Measurements from ENCODE around the gene PIP5K1C. TPM values are rescaled to one million over a fixed set of nuclear protein-coding genes. Genes with fewer than 3 reads are reported as not detected.
A peak's percentile ranks its signal among the peaks of the same experiment; 100 is the strongest.

The PIP5K1C gene
- total and polyA plus RNA-seq, 10 of the 15 experiments (the other 5 are each of a cell fraction or from before 2014, with no cell fraction given): 0.39 to 19.6 (median 5.3) TPM

- TF ChIP-seq SMAD1 (IDR thresholded peaks at IDR 0.05; ENCODE audit: low read depth, partially characterized antibody) (no peak), SUPT20H (IDR thresholded peaks at IDR 0.05; ENCODE audit: borderline replicate concordance, control insufficient read depth, low read depth, low read length) (no peak), ZNF24 (IDR thresholded peaks at IDR 0.05) (no peak), PBX3 (IDR thresholded peaks at IDR 0.05; ENCODE audit: insufficient replicate concordance, low read depth, low read length) (no peak), NFIC (IDR thresholded peaks at IDR 0.05; ENCODE audit: low read depth, low read length) (no peak), EED (IDR thresholded peaks at IDR 0.05; ENCODE audit: low read depth) (no peak), ZNF217 (IDR thresholded peaks at IDR 0.05) (peak; percentile 92), MTA3 (IDR thresholded peaks at IDR 0.05; ENCODE audit: borderline replicate concordance, low read length) (no peak), YY1 (IDR thresholded peaks at IDR 0.05; ENCODE audit: low read depth, low read length) (no peak)
Observed at GRCh38 chr19:3627351-3627723, 72.9 kb downstream of the PIP5K1C start (continued).

GRCh38 chr19:3626473-3627350 lies 73.6 kb downstream of the PIP5K1C start, which contains the start of gene CACTIN:
Gene CACTIN, minus strand, starts transcription at chr19:3626790. Its CDS starts 28 bp downstream, at chr19:3626762.
- H4K20me1 ChIP-seq (ENCODE audit: control insufficient read depth, insufficient read depth): no peaks in the 10 kb centered on the region
- intact Hi-C loops (cut with micrococcal nuclease; ENCODE audit: unreplicated experiment) (loop anchor here (5.0 kb wide), 1 partner anchor 69 kb away; the partner anchor contains the start of gene MFSD12), in situ Hi-C loops (cut with MboI) (no loop called here)
- no peaks in the 10 kb centered on the region for H3K9me3 ChIP-seq (replicated peaks; ENCODE audit: control insufficient read depth, insufficient read depth, low read length)
- DNase-seq (ENCODE audit: low read depth, low spot score) (peak; percentile 90), FAIRE-seq (peak; percentile 99), ATAC-seq (peak; percentile 100)
- POLR2A ChIA-PET: interaction anchor here (0.6 to 1.0 kb wide), 3 partner anchors 18 to 73 kb away, joined by 3 to 4 read pairs (median 3); no protein-coding TSS in a partner anchor
- SMC1A ChIA-PET (ENCODE audit: uncharacterized antibody, unreplicated experiment): interaction anchor here (1.0 kb wide), 1 partner anchor 34 kb away, joined by 3 read pairs; no protein-coding TSS in a partner anchor
- RAD21 ChIA-PET (ENCODE audit: unreplicated experiment): interaction anchor here (1.0 kb wide), 1 partner anchor 70 kb away, joined by 4 read pairs; the partner anchor contains the start of gene MFSD12
- peaks cover 8% of the 10 kb centered on the region for H3K4me1 ChIP-seq (ENCODE audit: control insufficient read depth, insufficient read depth, low read length)
- H3K27ac ChIP-seq (ENCODE audit: control insufficient read depth, insufficient read depth): peak within 1 kb of the TSS; percentile 99
- peaks cover 21% of the 10 kb centered on the region for H3K79me2 ChIP-seq (ENCODE audit: control insufficient read depth, insufficient read depth, low read length)
- BruUV-seq (replicated peaks): no TSS peak
- under 1% methylated on average over 78 of the region's 80 CpGs for WGBS (ENCODE audit: insufficient coverage, insufficient replicate concordance, low lambda C conversion rate, missing lambda C conversion rate)
- peak within 1 kb of the TSS; percentile 90 for H3K4me2 ChIP-seq (ENCODE audit: control insufficient read depth, insufficient read depth)
- CTCF ChIA-PET: interaction anchor here (1.1 to 1.4 kb wide), 3 partner anchors 81 to 361 kb away, joined by 3 to 5 read pairs (median 4); no protein-coding TSS in a partner anchor
- peak within 1 kb of the TSS; percentile 97 for H2AFZ ChIP-seq (ENCODE audit: control insufficient read depth, low read depth, low read length)
- no peaks in the 10 kb centered on the region; a peak in 2 of 4 replicates for H3K36me3 ChIP-seq (ENCODE audit: control insufficient read depth in 2 of 2, insufficient read depth in 2 of 2, low read length in 1 of 2)
- H3K4me3 ChIP-seq: peak within 1 kb of the TSS; percentile 92
- H3K27me3 ChIP-seq (replicated peaks in 1 of 2; ENCODE audit: control insufficient read depth in 2 of 2, insufficient read depth in 2 of 2, low read length in 1 of 2): no peaks in the 10 kb centered on the region
- peak within 1 kb of the TSS; percentile 88 for H3K9ac ChIP-seq (ENCODE audit: control insufficient read depth, insufficient read depth, low read length)
- TF ChIP-seq TCF3 (IDR thresholded peaks at IDR 0.05; ENCODE audit: borderline replicate concordance, insufficient read depth, low read depth, low read length) (peak; percentile 78), MTA2 (IDR thresholded peaks at IDR 0.05; ENCODE audit: low read depth) (0 out of 2 replicates have a peak, but pooled peaks have one; percentile 35), EGR1 (IDR thresholded peaks at IDR 0.05; ENCODE audit: borderline replicate concordance in 1 of 2, low read depth in 2 of 2, low read length in 2 of 2) (peak; percentile 20 to 62), RAD51 (IDR thresholded peaks at IDR 0.05) (no peak), FOXK2 (IDR thresholded peaks at IDR 0.05) (peak; percentile 78), USF2 (IDR thresholded peaks at IDR 0.05; ENCODE audit: borderline replicate concordance, low read depth, low read length) (no peak), ZBTB11 (CRISPR knock-in tag; IDR thresholded peaks at IDR 0.05) (no peak)
